SKM-1 treated with dmso at 0.1 percent for 144 hours (cell line): ENCODE measurements around the gene MRPL58.
"Not testable (repeated sequence)": the region's sequence is repeated elsewhere in the genome, so short reads cannot be mapped to it uniquely, and the experiment has no call there.

Source experiments
- DNase-seq: peaks from one replicate; lab custom pipeline; 2025; ENCODE audit not compliant: unreplicated experiment; lab: John Stamatoyannopoulos, UW

Gene MRPL58

GRCh38 chr17:75012096-75012345, 449 bp upstream of the MRPL58 start:
- no peak for DNase-seq

DNA sequence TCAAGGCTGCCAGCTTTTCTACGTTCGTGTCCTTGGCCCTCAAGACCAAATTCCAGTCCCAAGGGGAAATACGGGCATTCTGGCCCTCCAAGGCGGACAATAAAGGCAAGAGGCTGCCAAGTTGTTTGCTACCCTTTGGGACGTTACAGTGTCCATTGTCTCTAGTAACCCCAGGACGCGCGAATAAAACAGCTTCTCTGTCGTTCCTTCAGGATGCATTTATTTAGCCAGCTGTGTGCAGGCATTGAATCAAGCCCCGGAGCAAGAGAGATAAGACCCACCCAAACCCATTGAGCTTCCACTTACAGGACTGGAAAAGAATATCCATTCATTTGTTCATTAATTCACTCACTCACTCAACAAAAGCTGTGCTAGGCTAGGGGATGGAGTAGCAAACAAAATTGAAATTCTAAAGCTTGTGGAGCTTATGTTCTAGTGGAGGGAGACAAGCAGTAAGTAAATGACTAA, 656 bp downstream of the MRPL58 start:
- DNase-seq = no peak

GRCh38 chr17:75019146-75019545, 6.7 kb downstream of the MRPL58 start:
- no peak for DNase-seq

DNA sequence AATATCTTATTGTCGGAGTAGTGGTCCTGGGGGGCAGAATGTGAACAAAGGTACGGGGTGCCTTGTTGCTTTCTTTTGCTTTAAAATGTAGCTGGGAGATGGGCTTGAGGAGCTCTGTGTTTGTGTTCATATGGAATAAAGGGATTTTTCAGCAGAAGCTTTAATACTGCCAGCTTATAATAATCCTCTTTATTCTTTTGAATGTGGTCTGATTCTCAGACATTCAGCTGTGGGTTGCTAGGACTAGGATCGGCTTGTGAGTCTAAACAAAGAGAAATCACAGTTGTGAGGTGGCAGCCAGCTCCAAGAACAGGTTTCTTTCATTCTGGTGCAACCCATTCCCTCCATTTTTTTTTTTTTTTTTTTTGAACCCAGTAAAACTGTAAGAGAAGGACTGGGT, 7.2 kb downstream of the MRPL58 start:
- no peak for DNase-seq

DNA sequence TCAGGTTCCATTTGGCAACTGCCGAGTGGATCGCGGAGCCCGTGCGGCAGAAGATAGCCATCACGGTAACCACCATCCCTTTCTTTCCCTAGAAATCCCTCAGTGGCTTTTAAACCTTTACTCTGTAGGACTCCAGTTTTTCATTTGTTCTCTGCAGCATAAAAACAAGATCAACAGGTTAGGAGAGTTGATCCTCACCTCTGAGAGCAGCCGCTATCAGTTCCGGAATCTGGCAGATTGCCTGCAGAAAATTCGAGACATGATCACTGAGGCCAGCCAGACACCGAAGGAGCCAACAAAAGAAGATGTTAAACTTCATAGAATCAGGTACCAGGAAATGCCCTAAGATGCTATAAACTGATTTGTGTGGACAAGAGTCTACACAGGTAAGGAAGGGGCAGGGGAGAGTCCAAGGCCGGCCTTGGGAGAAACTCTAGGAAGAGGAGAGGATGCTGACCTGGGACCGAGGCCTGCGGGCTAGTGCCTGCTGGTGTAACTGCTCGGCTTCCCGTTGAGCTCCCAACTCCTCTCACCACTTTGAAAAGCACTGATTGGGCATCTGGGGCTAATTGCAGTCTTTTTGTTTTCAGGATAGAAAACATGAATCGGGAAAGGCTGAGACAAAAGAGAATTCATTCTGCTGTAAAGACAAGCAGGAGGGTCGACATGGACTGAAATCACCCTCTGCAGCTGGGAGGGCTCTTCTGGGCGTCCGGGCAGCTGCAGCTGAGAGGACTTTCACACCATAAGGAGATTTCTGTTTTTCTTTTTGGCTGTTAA, 8.1 kb downstream of the MRPL58 start:
- DNase-seq = no peak

GRCh38 chr17:75024686-75025397, 12.4 kb downstream of the MRPL58 start:
- no peak for DNase-seq

- DNase-seq = not testable (repeated sequence)
These were observed 12.9 kb downstream of the MRPL58 start for GRCh38 chr17:75025398-75025734.

GRCh38 chr17:75026650-75027049, 14.2 kb downstream of the MRPL58 start:
- DNase-seq = not testable (repeated sequence)

DNA sequence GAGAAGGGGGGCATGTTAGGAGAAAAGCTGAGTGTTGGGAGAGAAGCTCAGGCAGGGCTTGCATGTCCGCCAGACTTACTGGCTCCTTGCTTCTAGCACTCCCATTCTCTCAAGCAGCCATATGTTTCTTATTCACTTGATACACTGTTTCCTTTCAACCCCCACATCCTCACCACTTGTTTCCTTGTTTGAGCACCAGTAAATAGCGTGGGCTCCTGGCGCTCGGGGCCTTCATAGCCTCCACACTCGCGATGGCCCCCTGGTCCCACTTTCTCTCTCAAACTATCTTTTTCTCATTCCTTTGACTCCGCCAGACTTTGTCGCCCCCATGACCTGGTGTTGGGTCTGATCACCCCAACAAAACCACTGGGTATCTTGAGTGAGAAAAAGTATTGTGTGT, 17.7 kb downstream of the MRPL58 start:
- DNase-seq = no peak

DNA sequence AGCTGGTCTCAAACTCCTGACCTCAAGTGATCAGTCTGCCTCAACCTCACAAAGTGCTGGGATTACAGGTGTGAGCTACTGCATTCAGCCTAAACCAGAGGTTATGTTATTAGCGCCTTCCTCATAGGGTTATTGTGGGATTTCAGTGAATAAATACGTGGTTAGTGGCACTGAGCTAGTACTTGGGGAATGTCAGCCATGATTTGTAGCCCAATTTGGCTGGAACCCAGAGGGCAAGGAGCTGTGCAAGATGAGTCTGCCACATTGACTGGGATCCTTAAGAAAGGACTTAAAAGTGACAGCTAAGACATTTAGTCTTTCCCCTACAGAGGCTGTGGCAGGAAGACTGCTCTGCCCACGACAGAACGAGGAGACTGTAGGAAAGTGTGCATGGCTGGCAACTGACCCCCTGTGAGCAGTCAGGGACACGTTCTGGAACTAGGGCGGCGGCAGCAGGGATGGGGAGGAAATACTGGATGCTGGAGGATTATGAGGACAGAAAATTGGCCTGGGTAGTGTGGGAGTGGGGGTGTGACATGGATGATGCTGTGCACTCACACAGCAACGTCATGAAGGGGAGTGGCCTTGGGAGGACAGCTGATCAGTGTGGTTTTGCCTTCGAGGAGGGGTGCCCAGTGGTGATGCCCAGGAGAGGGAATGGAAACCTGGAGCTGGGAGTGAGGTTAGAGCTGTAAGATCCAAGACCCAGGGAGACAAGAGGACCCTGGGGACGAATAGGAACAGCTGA, 19.7 kb downstream of the MRPL58 start:
- DNase-seq = no peak

GRCh38 chr17:75032720-75033280, 20.3 kb downstream of the MRPL58 start:
- no peak for DNase-seq

DNA sequence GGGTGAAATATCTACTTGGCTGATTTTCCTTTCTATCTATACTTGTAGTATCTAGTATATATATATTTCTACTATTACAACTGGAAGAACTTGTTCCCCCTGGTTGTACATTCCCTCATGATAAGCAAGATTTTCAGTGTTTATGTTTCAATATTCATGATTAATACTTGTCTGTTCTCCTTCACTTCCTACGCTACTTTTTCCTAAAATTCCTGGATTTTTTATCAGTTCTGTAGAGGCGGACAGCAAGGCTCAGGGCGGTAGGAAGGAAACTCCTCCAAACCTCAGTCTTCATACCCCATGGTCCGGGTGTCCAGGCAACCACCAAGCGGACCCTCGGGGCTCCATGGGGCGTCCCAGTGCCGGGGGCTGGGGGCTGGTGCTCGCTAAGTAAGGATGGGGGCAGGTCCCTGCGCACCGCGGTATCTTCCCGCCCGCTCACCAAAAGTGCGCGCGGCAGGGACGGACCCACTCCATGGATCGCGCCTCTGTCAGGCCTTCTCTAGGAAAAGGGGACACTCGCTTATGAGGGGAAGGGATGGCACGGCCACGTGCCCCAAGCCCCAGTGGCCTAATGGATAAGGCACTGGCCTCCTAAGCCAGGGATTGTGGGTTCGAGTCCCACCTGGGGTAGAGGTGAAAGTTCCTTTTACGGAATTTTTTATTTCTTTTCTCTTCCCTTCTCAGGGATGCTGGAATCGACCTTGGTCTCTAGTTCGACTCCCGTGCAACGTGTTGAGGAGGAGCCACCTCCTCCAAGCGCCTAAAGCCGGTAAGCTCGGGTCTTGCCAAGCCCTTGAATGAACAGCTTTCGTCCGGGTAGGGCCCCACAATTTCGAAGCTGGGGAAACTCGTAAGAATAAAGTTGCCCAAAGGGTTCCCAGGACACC, 21.1 kb downstream of the MRPL58 start:
- DNase-seq = peak; percentile 84

GRCh38 chr17:75034236-75034908, 21.9 kb downstream of the MRPL58 start:
- peak; percentile 83 for DNase-seq

- no peak for DNase-seq
These were observed 24.3 kb downstream of the MRPL58 start for GRCh38 chr17:75036643-75037268.

DNA sequence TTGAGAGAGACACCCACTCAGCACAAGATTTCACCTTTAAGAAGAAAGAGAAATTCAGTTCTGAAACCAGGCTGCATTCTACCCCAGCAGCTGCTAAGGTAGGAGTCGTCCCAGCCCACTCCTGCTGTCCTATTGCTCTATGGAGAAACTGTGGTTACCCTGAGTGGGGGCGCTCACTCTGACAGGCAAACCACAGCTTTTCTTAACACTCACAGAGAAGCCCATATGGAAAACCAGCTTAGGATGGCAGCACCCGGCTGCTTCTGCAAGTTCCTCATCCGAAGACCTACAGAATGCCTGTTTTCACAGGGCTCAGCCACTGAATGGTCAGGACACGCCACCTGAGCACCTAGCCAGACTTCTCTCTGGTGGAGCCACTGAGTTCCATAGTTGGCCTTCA, 26.8 kb downstream of the MRPL58 start:
- peak; percentile 59 for DNase-seq

- no peak for DNase-seq
These were observed 29.3 kb downstream of the MRPL58 start for GRCh38 chr17:75041656-75042280.

GRCh38 chr17:75043789-75044188, 31.3 kb downstream of the MRPL58 start:
- not testable (repeated sequence) for DNase-seq

DNA sequence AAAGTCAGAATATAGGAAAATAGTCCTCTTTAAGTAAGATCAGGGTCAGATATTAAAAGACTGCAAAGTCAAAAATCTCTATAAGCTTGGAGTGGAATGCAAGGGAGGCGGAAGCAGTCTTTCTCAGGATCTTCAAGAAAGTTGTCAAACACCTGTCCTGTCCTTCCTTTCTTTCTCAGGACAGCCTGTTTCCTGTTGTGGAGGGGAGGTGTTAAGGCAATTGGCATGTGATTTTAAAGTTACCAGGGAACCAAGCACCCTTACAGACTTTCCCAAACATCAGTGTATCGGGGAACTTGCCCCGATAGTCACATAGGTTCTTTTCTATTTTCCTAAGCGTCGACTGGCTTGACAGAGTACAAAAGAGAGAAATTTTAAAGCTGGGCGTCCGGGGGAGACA, 32.2 kb downstream of the MRPL58 start:
- no peak for DNase-seq

DNA sequence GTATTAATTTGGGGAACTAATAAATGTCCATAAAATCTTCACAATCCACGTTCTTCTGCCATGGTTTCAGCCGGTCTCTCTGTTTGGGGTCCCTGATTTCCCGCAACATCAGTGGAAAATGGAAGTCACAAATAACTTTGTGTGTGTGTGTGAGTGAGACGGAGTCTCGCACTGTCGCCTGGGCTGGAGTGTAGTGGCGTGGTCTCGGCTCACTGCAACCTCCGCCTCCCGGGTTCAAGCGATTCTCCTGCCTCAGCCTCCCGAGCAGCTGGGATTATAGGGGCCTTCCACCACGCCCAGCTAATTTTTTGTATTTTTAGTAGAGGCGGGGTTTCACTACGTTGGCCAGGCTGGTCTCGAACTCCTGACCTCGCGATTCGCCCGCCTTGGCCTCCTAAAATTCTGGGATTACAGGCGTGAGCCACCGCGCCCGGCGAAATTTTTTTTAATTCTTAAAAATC, 33.5 kb downstream of the MRPL58 start:
- not testable (repeated sequence) for DNase-seq
